Measurements from ENCODE around the gene ME3.
"Not testable (repeated sequence)": the region's sequence is repeated elsewhere in the genome, so short reads cannot be mapped to it uniquely, and the experiment has no call there.

ME3 gene

DNA sequence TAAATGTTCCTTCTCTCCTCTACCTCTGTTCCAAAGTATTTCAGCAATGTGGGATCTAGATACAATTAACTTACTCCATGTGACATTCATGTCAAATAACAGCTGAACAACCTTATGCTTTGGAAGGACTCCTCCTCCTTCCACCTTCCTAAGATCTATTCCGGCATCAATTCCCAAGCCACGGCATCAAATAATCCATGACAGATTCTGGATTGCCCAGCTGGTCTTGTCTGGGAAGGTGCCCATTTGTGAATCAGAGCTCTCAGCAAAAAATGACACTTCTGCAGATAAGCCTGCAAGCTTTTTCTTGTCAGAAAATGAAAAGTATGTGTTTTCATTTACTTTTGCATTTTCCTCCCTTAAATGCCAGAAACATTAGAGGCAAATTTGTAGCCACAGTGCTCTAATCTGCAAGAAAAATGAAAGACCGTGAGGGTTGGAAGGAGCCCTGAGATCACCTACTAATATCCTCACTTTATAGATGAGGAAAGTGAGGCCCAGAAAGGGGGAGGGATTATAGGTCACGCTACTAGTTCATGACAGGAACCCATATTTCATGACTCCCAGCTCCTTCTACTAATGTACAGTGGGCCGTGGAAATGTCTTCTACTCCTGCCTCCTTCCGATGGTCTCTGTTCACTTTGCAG lies 124.0 kb downstream of the ME3 start:
- H3K27ac ChIP-seq (ENCODE audit: low read length) = no peak overlapping the region
- no peak for DNase-seq
- no peaks in the 10 kb centered on the region for H3K36me3 ChIP-seq (replicated peaks; ENCODE audit: insufficient read depth, low read length)
- no peaks in the 10 kb centered on the region for H3K9me2 ChIP-seq (replicated peaks; ENCODE audit: insufficient read depth, low read length)
- H3K9me3 ChIP-seq (replicated peaks; ENCODE audit: insufficient read depth, low read length) = no peaks in the 10 kb centered on the region
- H2AFZ ChIP-seq (ENCODE audit: low read length) = no peak overlapping the region
- no peak overlapping the region for H3K4me3 ChIP-seq (ENCODE audit: low read length)
- H3K79me2 ChIP-seq (ENCODE audit: low read length) = no peaks in the 10 kb centered on the region
- H3K4me2 ChIP-seq (ENCODE audit: low read depth, low read length) = no peak overlapping the region
- H3F3A ChIP-seq (ENCODE audit: insufficient read depth, low read length) = no peaks in the 10 kb centered on the region; the same call in 1 of the 2 replicates
- H4K20me1 ChIP-seq (ENCODE audit: insufficient read depth, low read length) = no peaks in the 10 kb centered on the region
- peaks cover 4% of the 10 kb centered on the region; the same call in 1 of the 2 replicates for H3K4me1 ChIP-seq (ENCODE audit: low read length)
- TF ChIP-seq EZH2 (optimal IDR thresholded peaks at IDR 0.05; ENCODE audit: low read depth, low read length) (no peak), EZH2phosphoT487 (IDR thresholded peaks at IDR 0.05; ENCODE audit: low read length) (no peak)
- TF ChIP-seq, protein P1, sequence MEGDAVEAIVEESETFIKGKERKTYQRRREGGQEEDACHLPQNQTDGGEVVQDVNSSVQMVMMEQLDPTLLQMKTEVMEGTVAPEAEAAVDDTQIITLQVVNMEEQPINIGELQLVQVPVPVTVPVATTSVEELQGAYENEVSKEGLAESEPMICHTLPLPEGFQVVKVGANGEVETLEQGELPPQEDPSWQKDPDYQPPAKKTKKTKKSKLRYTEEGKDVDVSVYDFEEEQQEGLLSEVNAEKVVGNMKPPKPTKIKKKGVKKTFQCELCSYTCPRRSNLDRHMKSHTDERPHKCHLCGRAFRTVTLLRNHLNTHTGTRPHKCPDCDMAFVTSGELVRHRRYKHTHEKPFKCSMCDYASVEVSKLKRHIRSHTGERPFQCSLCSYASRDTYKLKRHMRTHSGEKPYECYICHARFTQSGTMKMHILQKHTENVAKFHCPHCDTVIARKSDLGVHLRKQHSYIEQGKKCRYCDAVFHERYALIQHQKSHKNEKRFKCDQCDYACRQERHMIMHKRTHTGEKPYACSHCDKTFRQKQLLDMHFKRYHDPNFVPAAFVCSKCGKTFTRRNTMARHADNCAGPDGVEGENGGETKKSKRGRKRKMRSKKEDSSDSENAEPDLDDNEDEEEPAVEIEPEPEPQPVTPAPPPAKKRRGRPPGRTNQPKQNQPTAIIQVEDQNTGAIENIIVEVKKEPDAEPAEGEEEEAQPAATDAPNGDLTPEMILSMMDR (IDR thresholded peaks at IDR 0.05; ENCODE audit: low read length) = no peak
- no peak overlapping the region for H3K9ac ChIP-seq (ENCODE audit: low read length)
- H3K27me3 ChIP-seq (replicated peaks; ENCODE audit: insufficient read depth, low read length) = no peaks in the 10 kb centered on the region

DNA sequence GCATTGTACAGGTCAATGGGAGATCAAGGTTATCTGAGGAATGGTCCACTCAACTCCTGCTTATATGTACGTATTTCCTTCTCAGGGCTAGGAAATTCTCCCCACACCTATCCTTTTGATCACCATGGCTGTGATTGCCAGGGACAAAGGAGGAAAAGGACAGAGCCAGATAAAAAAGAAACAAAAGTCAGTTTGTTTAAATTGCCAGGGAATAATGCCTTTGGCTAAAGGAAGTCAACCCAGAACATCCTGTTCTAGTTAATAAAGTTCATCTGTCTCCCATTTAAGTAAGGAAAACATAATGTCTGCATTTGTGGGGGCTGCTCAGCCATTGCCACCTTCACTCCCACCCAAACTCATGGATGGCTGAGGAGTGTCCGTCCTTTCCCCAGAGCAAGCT lies 124.7 kb downstream of the ME3 start:
- peaks cover 4% of the 10 kb centered on the region; the same call in 1 of the 2 replicates for H3K4me1 ChIP-seq (ENCODE audit: low read length)
- no peaks in the 10 kb centered on the region for H4K20me1 ChIP-seq (ENCODE audit: insufficient read depth, low read length)
- H3K27me3 ChIP-seq (replicated peaks; ENCODE audit: insufficient read depth, low read length) = no peaks in the 10 kb centered on the region
- H3K36me3 ChIP-seq (replicated peaks; ENCODE audit: insufficient read depth, low read length) = no peaks in the 10 kb centered on the region
- H3K9me3 ChIP-seq (replicated peaks; ENCODE audit: insufficient read depth, low read length) = no peaks in the 10 kb centered on the region
- H3K4me2 ChIP-seq (ENCODE audit: low read depth, low read length) = no peak overlapping the region
- H3K9me2 ChIP-seq (replicated peaks; ENCODE audit: insufficient read depth, low read length) = no peaks in the 10 kb centered on the region
- no peak overlapping the region for H2AFZ ChIP-seq (ENCODE audit: low read length)
- no peak overlapping the region for H3K9ac ChIP-seq (ENCODE audit: low read length)
- no peak for DNase-seq
- no peak overlapping the region for H3K27ac ChIP-seq (ENCODE audit: low read length)
- no peak overlapping the region for H3K4me3 ChIP-seq (ENCODE audit: low read length)
- no peaks in the 10 kb centered on the region; the same call in 1 of the 2 replicates for H3F3A ChIP-seq (ENCODE audit: insufficient read depth, low read length)
- no peak for TF ChIP-seq EZH2 (optimal IDR thresholded peaks at IDR 0.05; ENCODE audit: low read depth, low read length)
- no peak for TF ChIP-seq EZH2phosphoT487 (IDR thresholded peaks at IDR 0.05; ENCODE audit: low read length)
- TF ChIP-seq, protein P1 (IDR thresholded peaks at IDR 0.05; ENCODE audit: low read length) = no peak
- H3K79me2 ChIP-seq (ENCODE audit: low read length) = no peaks in the 10 kb centered on the region

DNA sequence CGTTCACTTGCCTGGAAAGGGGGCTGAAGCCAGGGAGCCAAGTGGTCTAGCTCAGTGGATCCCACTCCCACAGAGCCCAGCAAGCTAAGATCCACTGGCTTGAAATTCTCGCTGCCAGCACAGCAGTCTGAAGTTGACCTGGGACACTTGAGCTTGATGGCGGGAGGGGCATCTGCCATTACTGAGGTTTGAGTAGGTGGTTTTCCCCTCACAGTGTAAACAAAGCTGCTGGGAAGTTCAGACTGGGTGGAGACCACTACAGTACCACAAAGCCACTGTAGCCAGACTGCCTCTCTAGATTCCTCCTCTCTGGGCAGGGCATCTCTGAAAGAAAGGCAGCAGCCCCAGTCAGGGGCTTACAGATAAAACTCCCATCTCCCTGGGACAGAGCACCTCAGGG lies 131.1 kb downstream of the ME3 start:
- not testable (repeated sequence) for H3K9ac ChIP-seq (ENCODE audit: low read length); DNase-seq; H3K9me3 ChIP-seq (replicated peaks; ENCODE audit: insufficient read depth, low read length); H2AFZ ChIP-seq (ENCODE audit: low read length); H3F3A ChIP-seq (ENCODE audit: insufficient read depth, low read length); H3K4me2 ChIP-seq (ENCODE audit: low read depth, low read length); H3K36me3 ChIP-seq (replicated peaks; ENCODE audit: insufficient read depth, low read length); H3K27me3 ChIP-seq (replicated peaks; ENCODE audit: insufficient read depth, low read length); H3K4me1 ChIP-seq (ENCODE audit: low read length); H3K27ac ChIP-seq (ENCODE audit: low read length); H3K4me3 ChIP-seq (ENCODE audit: low read length); H3K9me2 ChIP-seq (replicated peaks; ENCODE audit: insufficient read depth, low read length); H3K79me2 ChIP-seq (ENCODE audit: low read length); H4K20me1 ChIP-seq (ENCODE audit: insufficient read depth, low read length)

DNA sequence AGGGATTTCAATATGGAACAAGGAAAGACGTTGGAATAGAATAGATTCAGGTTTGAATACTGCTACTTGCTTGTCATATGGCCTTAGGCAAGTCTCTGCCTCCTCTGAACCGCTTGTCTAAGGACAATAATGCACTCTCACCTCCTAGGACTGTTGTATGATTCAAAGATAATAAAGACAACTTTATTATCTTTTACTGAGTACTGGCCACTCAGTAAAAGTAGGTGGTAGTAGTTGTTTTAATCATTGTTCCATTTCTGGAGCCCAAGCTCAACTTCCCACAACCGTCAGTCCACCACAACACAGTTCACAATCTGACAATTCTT lies 134.2 kb downstream of the ME3 start:
- H3K27ac ChIP-seq (ENCODE audit: low read length) = no peak overlapping the region
- no peak for DNase-seq
- H3K4me3 ChIP-seq (ENCODE audit: low read length) = no peak overlapping the region
- H3K4me2 ChIP-seq (ENCODE audit: low read depth, low read length) = no peak overlapping the region
- no peak overlapping the region for H3K9ac ChIP-seq (ENCODE audit: low read length)
- no peaks in the 10 kb centered on the region for H4K20me1 ChIP-seq (ENCODE audit: insufficient read depth, low read length)
- H3F3A ChIP-seq (ENCODE audit: insufficient read depth, low read length) = no peaks in the 10 kb centered on the region
- H3K4me1 ChIP-seq (ENCODE audit: low read length) = no peaks in the 10 kb centered on the region
- H3K9me2 ChIP-seq (replicated peaks; ENCODE audit: insufficient read depth, low read length) = no peaks in the 10 kb centered on the region
- no peaks in the 10 kb centered on the region for H3K9me3 ChIP-seq (replicated peaks; ENCODE audit: insufficient read depth, low read length)
- H3K27me3 ChIP-seq (replicated peaks; ENCODE audit: insufficient read depth, low read length) = no peaks in the 10 kb centered on the region
- no peak for TF ChIP-seq EZH2 (optimal IDR thresholded peaks at IDR 0.05; ENCODE audit: low read depth, low read length)
- H2AFZ ChIP-seq (ENCODE audit: low read length) = no peak overlapping the region
- no peaks in the 10 kb centered on the region for H3K36me3 ChIP-seq (replicated peaks; ENCODE audit: insufficient read depth, low read length)
- no peaks in the 10 kb centered on the region for H3K79me2 ChIP-seq (ENCODE audit: low read length)

All from MM.1S (cell line).